OCI-LY7 (cell line): ENCODE data around the gene PAX7.
A peak's percentile ranks its signal among the peaks of the same experiment; 100 is the strongest.

Source experiments
- EZH2phosphoT487 ChIP-seq: fragments of 200-600 bp; sonication (generic); IDR thresholded peaks from 2 replicates; pipeline ENCODE4 v1.6.1; 2018; ENCODE audit warnings: low read depth, borderline replicate concordance, mild to moderate bottlenecking, mixed run types, antibody characterized with exemption, low read length, moderate library complexity, mixed read lengths
- TF ChIP-seq, protein P1 (sequence below): fragments of 200-600 bp; sonication (generic); conservative IDR thresholded peaks from 2 replicates; pipeline ENCODE4 v1.5.1; 2014; ENCODE audit warnings: mild to moderate bottlenecking, antibody characterized with exemption, low read length, moderate library complexity, mixed read lengths

DNA sequence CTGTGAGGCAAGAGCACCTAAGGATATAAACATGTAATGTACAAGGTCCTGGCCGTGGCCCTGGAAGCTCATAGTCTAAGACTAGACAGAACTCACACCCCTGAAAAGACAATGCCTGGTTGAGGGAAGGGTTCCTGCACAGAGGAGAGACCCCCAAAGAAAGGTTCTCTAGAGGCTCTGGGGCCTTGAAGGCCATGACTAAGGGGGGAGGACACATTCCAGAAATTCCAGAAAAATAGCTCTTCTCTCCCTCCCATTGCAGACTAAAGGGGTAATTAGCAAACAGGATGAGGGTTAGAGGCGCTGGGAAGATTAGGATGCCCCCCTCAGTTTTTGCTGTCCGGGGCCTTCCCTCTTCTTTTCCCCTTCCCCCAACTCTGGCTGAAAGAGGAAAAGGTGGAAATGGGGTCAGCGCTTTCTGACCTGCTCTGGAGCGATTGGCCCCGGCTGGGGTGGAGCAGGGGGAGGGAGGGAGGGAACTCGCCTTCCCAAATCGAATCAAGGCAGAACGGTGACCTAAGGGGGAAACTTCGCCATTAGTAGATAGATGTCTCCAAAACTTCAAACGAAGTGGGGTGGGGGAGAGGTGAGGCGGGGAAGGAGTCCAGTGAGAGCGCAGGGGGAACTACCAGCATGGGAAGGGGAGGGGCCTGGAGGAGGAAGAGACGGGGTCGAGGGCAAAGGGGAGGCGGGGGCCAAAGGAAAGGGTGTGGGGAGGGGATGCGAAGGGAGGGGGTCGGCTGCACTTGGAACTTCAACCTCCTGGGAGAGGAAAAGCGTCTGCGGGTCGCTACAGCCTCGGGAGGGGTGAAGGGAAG, 11.8 kb downstream of the PAX7 start:
- TF ChIP-seq, protein P1, sequence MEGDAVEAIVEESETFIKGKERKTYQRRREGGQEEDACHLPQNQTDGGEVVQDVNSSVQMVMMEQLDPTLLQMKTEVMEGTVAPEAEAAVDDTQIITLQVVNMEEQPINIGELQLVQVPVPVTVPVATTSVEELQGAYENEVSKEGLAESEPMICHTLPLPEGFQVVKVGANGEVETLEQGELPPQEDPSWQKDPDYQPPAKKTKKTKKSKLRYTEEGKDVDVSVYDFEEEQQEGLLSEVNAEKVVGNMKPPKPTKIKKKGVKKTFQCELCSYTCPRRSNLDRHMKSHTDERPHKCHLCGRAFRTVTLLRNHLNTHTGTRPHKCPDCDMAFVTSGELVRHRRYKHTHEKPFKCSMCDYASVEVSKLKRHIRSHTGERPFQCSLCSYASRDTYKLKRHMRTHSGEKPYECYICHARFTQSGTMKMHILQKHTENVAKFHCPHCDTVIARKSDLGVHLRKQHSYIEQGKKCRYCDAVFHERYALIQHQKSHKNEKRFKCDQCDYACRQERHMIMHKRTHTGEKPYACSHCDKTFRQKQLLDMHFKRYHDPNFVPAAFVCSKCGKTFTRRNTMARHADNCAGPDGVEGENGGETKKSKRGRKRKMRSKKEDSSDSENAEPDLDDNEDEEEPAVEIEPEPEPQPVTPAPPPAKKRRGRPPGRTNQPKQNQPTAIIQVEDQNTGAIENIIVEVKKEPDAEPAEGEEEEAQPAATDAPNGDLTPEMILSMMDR, result no peak
- TF ChIP-seq EZH2phosphoT487, result peak; percentile 71; the same call in 1 of the 2 replicates
